Measurements from ENCODE around the gene CARD10. TPM values are rescaled to one million over a fixed set of nuclear protein-coding genes. Genes with fewer than 3 reads are reported as not detected.

CARD10 gene
- total RNA-seq, 6 experiments from 2014 or later: 9.0 to 27.8 (median 14.2) TPM

DNA sequence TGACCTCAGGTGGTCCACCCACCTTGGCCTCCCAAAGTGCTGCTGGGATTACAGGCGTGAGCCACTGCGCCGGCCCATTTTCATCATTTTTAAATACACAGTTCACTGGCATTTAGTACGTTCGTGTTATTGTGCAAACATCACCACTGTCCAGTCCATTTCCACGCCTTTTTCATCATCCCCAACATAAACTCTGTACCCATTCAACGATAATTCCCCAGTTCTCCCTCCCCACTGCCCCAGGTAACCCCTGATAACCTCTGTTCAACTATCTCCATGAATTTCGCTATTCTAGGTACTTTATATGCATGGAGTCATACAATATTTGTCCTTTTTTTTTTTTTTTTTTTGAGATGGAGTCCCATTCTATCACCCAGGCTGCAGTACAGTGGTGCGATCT lies 73.7 kb downstream of the CARD10 start:
- H3K4me3 ChIP-seq: no peak overlapping the region
- intact Hi-C loops (cut with DNase I): no loop called here
- no peaks in the 10 kb centered on the region for H3K36me3 ChIP-seq
- H3K27me3 ChIP-seq: no peaks in the 10 kb centered on the region
- no peak overlapping the region for H3K27ac ChIP-seq
- no peaks in the 10 kb centered on the region for H3K9me3 ChIP-seq
- no peak for DNase-seq
- no peaks in the 10 kb centered on the region for H3K4me1 ChIP-seq
- 41% methylated on average over 9 of the region's 9 CpGs for WGBS (ENCODE audit: insufficient coverage, low coverage, low lambda C conversion rate, missing lambda C conversion rate)
- TF ChIP-seq POLR2A (IDR thresholded peaks at IDR 0.05): no peak
- no peak for TF ChIP-seq CTCF (IDR thresholded peaks at IDR 0.05)
- peak in 1 of 4 donors; percentile 51 for ATAC-seq

DNA sequence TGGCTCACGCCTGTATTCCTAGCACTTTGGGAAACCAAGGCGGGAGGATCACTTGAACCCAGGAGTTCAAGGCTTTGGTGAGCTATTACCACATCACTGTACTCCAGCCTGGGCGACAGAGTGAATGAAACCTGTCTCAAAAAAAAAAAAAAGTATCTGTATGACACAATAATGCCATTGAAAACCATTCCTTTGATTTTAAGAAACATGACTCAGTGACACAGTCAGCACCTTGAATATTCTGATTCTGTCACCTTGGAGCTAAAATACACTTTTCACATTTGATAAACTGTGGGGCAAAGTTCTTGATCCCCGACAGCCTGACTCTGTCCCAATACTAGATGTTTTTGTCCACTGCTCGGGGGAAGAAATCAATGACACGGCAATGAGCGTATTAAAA lies 75.2 kb downstream of the CARD10 start:
- Histone ChIP-seq H3K36me3 (no peaks in the 10 kb centered on the region), H3K27ac (no peak overlapping the region), H3K4me1 (no peaks in the 10 kb centered on the region), H3K27me3 (no peaks in the 10 kb centered on the region), H3K4me3 (no peak overlapping the region), H3K9me3 (no peaks in the 10 kb centered on the region)
- TF ChIP-seq POLR2A (IDR thresholded peaks at IDR 0.05) (no peak), CTCF (IDR thresholded peaks at IDR 0.05) (no peak)
- no peak for DNase-seq
- 25% methylated on average over 7 of the region's 7 CpGs for WGBS (ENCODE audit: insufficient coverage, low coverage, low lambda C conversion rate, missing lambda C conversion rate)
- ATAC-seq: no peak
- intact Hi-C loops (cut with DNase I): no loop called here

DNA sequence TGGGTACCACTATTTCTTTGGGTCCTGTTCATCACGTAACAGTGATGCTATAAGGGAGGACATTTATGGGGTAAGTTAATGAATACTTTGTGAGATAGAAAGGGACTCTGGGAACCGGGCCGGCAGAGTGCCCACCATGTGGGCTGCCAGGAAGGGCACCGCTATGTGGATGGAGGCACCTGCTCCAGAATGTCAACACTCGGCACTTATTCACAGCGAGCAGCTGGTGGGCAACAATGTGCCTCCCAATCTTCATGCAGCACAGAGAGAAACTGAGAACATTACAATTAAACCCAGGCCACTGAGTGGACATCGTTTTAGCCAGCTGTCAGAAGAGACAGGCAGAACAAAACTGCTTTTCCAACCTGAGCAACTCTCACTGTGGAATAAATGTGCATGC lies 76.1 kb downstream of the CARD10 start:
- no peak overlapping the region for H3K27ac ChIP-seq
- intact Hi-C loops (cut with DNase I): no loop called here
- TF ChIP-seq POLR2A (IDR thresholded peaks at IDR 0.05) (no peak), CTCF (IDR thresholded peaks at IDR 0.05) (no peak)
- ATAC-seq (no peak), DNase-seq (no peak)
- no peaks in the 10 kb centered on the region for H3K9me3 ChIP-seq
- H3K36me3 ChIP-seq: no peaks in the 10 kb centered on the region
- no peak overlapping the region for H3K4me3 ChIP-seq
- H3K4me1 ChIP-seq: no peaks in the 10 kb centered on the region
- 80% methylated on average over 4 of the region's 7 CpGs for WGBS (ENCODE audit: insufficient coverage, low coverage, low lambda C conversion rate, missing lambda C conversion rate)
- no peaks in the 10 kb centered on the region for H3K27me3 ChIP-seq

GRCh38 chr22:37442537-37442936 lies 76.7 kb downstream of the CARD10 start:
- H3K4me3 ChIP-seq: no peak overlapping the region
- ATAC-seq: peak in 3 of 4 donors; percentile 35 to 72 (median 62)
- H3K27ac ChIP-seq: no peak overlapping the region
- H3K27me3 ChIP-seq: no peaks in the 10 kb centered on the region
- TF ChIP-seq POLR2A (IDR thresholded peaks at IDR 0.05): no peak
- no peak for TF ChIP-seq CTCF (IDR thresholded peaks at IDR 0.05)
- H3K4me1 ChIP-seq: no peaks in the 10 kb centered on the region
- no peak for DNase-seq
- WGBS (ENCODE audit: insufficient coverage, low coverage, low lambda C conversion rate, missing lambda C conversion rate): 8% methylated on average over 1 of the region's 2 CpGs
- no peaks in the 10 kb centered on the region for H3K9me3 ChIP-seq
- no peaks in the 10 kb centered on the region for H3K36me3 ChIP-seq
- intact Hi-C loops (cut with DNase I): no loop called here

DNA sequence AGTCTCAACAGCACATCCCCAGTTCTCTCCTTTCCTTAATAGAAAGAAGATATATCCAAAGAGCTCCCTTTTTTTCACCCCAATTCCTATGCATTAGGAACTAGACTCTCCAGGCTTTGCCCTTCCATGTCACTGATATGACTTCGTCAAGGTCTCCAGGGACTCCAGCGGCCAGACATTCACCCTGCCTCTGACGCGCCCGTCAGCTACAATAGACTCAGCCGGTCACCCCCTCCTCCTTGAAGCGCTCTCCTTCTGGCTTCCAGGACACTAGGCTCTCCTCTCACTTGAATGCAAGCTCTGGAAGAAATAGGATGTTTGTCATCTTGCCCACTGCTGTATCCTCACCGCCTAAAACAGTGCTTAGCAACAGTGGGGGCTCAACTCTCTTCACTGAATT lies 77.1 kb downstream of the CARD10 start:
- H3K27ac ChIP-seq: no peak overlapping the region
- H3K36me3 ChIP-seq: no peaks in the 10 kb centered on the region
- 67% methylated on average over 8 of the region's 8 CpGs for WGBS (ENCODE audit: insufficient coverage, low coverage, low lambda C conversion rate, missing lambda C conversion rate)
- H3K27me3 ChIP-seq: no peaks in the 10 kb centered on the region
- H3K9me3 ChIP-seq: no peaks in the 10 kb centered on the region
- ATAC-seq (no peak), DNase-seq (no peak)
- intact Hi-C loops (cut with DNase I): no loop called here
- TF ChIP-seq CTCF (IDR thresholded peaks at IDR 0.05) (no peak), POLR2A (IDR thresholded peaks at IDR 0.05) (no peak)
- no peak overlapping the region for H3K4me3 ChIP-seq
- H3K4me1 ChIP-seq: no peaks in the 10 kb centered on the region
